Right lobe of liver (tissue), 4 donors: ENCODE measurements around the gene AUNIP.

ENCODE experiments used
- POLR2A ChIP-seq: fragments of 450-650 bp; IDR thresholded peaks from one replicate; pipeline ENCODE4 v1.6.1; 2017; ENCODE audit warnings: antibody characterized with exemption, mild to moderate bottlenecking
- TF ChIP-seq, protein P1 (sequence below), 4 donors: fragments of 200-600 bp in 3 of 4; fragments of 450-650 bp in 1 of 4; IDR thresholded peaks; one replicate each; pipeline versions ENCODE4 v1.5.1 to v1.8.0; 2016 to 2022; ENCODE audit warnings: antibody characterized with exemption in 4 of 4, mild to moderate bottlenecking in 2 of 4
- donor health status: DM: no; HTN: no; CAD: no.
- donor health status: DM: no; HTN: no; CAD: no.
- donor health status: DM: no; HTN: yes; CAD: no.

DNA sequence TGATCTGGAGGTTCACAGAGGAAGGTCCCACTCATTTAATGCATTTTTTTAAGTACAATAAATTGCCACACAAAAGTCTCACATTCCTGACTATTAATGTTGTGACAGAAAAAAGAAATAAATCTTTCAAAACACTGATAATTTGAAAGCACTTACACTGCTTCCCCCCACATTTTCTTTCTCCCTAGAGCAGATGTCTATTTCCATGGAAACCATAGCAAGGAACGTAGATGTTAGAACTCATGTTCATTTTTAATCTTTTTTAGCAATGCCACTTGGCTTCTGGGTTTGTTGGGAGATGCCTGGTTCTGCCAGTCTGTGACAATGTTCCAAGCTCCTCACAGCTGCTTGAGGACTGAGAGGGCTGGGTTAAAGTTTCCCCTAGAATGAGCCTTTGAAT lies 48.9 kb upstream of the AUNIP start:
- TF ChIP-seq, protein P1, sequence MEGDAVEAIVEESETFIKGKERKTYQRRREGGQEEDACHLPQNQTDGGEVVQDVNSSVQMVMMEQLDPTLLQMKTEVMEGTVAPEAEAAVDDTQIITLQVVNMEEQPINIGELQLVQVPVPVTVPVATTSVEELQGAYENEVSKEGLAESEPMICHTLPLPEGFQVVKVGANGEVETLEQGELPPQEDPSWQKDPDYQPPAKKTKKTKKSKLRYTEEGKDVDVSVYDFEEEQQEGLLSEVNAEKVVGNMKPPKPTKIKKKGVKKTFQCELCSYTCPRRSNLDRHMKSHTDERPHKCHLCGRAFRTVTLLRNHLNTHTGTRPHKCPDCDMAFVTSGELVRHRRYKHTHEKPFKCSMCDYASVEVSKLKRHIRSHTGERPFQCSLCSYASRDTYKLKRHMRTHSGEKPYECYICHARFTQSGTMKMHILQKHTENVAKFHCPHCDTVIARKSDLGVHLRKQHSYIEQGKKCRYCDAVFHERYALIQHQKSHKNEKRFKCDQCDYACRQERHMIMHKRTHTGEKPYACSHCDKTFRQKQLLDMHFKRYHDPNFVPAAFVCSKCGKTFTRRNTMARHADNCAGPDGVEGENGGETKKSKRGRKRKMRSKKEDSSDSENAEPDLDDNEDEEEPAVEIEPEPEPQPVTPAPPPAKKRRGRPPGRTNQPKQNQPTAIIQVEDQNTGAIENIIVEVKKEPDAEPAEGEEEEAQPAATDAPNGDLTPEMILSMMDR (IDR thresholded peaks at IDR 0.05): no peak
- no peak for TF ChIP-seq POLR2A
